WERI-Rb-1 (cell line): ENCODE results near the gene DDX4.

ENCODE experiments used
- DNase-seq: peaks from one replicate; pipeline ENCODE4 v3.0.0-alpha.2; 2020
- H3K27ac ChIP-seq: fragments of 250-450 bp; sonication (Bioruptor Pico); 2 replicates; pipeline ENCODE4 v1.5.1; 2020; ENCODE audit warnings: mild to moderate bottlenecking, moderate library complexity
- H3K27me3 ChIP-seq: fragments of 250-450 bp; sonication (Bioruptor Pico); 2 replicates; pipeline ENCODE4 v1.5.1; 2021; ENCODE audit warnings: mild to moderate bottlenecking, low read depth, moderate library complexity; ENCODE audit not compliant: insufficient read depth, severe bottlenecking
- H3K36me3 ChIP-seq: fragments of 250-450 bp; sonication (Bioruptor Pico); 2 replicates; pipeline ENCODE4 v1.5.1; 2020; ENCODE audit warnings: mild to moderate bottlenecking, moderate library complexity
- H3K4me3 ChIP-seq: 2 replicates; pipeline ENCODE4 v1.5.1; 2011; ENCODE audit warnings: low read depth, mild to moderate bottlenecking, control low read depth, low read length
- H3K9me3 ChIP-seq: fragments of 250-450 bp; sonication (Bioruptor Pico); 2 replicates; pipeline ENCODE4 v1.5.1; 2021; ENCODE audit warnings: mild to moderate bottlenecking, moderate library complexity; ENCODE audit not compliant: severe bottlenecking
- CTCF ChIP-seq: IDR thresholded peaks from 2 replicates; pipeline ENCODE4 v1.5.1; 2011; ENCODE audit warnings: low read depth, mild to moderate bottlenecking, control low read depth, inconsistent platforms, low read length

The DDX4 gene

DNA sequence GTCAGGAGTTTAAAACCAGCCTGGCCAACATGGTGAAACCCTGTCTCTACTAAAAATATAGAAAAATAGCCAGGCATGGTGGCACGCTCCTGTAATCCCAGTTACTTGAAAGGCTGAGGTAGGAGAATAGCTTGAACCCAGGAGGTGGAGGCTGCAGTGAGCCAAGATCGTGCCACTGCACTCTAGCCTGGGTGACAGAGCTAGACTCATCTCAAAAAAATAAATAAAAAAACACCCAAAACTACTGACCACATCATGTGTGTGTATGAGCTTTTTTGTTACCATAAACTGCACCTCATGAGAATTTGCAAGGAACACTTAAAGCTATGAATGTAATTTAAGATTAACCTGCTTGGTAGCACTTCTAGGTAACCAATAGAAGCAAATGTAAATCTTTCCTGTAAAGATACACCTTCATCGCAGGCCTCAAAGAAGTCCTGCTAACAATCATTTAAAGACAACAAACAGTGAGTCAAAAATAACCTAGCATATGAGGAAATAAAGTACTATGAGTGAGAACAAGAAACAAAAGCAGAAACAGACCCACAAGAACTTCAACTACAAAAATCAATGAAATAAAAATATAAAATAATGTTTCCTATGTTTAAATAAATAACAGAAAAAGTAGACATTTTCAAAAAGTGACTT lies 38.7 kb upstream of the DDX4 start:
- peaks cover 8% of the 10 kb centered on the region for H3K36me3 ChIP-seq
- no peak for TF ChIP-seq CTCF
- no peak overlapping the region for H3K27ac ChIP-seq
- no peaks in the 10 kb centered on the region for H3K9me3 ChIP-seq
- H3K4me3 ChIP-seq = no peak overlapping the region
- no peak for DNase-seq
- H3K27me3 ChIP-seq = no peaks in the 10 kb centered on the region

DNA sequence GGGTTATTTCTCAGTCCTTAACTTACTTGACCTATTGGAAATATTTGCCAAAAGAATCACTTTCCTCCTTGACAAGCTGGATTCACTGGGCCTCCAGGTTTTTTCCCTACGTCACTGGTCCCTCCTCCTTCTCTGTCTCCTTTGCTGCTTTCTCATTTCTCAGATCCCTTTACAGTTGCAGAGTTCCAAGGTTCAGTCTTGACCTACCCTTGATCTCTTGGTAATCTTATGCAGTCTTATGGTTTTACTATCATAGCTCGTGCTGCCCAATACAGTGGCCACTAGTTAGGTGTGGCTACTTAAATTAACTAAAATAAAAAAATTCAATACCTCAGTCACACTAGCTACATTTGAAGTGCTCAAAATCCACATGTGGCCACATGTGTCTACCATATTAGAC lies 37.1 kb upstream of the DDX4 start:
- peaks cover 8% of the 10 kb centered on the region for H3K36me3 ChIP-seq
- TF ChIP-seq CTCF = no peak
- no peaks in the 10 kb centered on the region for H3K9me3 ChIP-seq
- H3K27me3 ChIP-seq = no peaks in the 10 kb centered on the region
- DNase-seq = no peak
- no peak overlapping the region for H3K4me3 ChIP-seq
- H3K27ac ChIP-seq = no peak overlapping the region

GRCh38 chr5:55701462-55702103 lies 36.3 kb upstream of the DDX4 start:
- Histone ChIP-seq H3K27ac (no peak overlapping the region), H3K9me3 (no peaks in the 10 kb centered on the region), H3K4me3 (no peak overlapping the region), H3K27me3 (no peaks in the 10 kb centered on the region), H3K36me3 (peaks cover 8% of the 10 kb centered on the region)
- no peak for TF ChIP-seq CTCF
- DNase-seq = no peak

DNA sequence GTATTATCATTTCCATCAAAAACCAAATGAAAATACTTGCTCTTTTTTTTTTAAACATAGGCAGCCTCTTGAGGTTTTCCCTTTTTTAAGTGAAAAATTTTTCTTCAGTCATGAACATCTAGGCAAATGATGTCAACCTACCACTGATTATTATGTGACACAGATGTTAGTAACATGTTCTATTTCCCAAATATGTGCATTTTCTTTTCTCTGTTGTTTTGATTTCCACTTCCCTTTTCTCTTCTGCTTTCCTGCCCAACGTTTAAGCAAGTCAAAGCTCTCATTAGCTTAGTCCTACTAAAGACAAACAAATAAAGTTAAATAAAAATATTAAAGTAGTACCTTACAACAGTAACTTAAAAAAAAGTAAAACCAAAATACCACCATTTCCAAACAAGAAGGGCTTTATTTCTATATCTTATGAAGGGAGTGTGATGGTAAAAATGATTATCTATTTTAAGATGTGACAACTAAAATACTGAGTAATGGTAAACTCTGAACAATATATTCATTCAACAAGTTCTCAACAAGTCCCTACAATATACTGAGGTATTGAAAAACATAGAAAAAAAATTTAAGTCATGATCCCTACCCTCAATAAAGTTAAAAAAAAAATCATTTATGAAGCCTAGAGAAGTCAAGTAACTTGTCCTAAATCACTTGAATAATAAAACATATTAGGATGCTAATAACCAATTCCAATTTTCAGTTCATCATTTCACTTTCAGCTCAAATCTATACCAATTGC lies 35.1 kb upstream of the DDX4 start:
- Histone ChIP-seq H3K4me3 (no peak overlapping the region), H3K36me3 (no peaks in the 10 kb centered on the region; the same call in 1 of the 2 replicates), H3K27ac (no peak overlapping the region), H3K9me3 (no peaks in the 10 kb centered on the region), H3K27me3 (no peaks in the 10 kb centered on the region)
- no peak for DNase-seq
- no peak for TF ChIP-seq CTCF

DNA sequence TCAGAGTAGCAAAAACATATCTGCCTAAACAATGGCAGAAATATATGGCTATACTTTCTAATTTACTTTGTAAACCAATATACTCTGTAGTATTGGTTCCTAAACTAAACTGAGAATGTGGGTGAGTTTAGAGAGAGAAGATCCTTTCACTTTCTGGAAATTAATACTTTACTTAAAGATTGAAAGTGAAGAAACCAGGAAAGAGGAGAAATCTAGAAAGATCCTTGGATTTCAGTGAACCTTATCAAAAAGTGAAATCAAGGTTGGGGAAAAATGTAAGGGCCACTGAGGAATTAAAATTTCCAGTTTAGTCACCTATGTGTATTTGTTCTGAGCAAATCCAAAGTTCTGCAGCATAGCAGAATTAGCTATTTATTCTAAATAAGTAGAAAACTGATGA lies 31.6 kb upstream of the DDX4 start:
- DNase-seq = no peak
- no peak for TF ChIP-seq CTCF

More for the DNA sequence above, 31.6 kb upstream of the DDX4 start:
- Histone ChIP-seq H3K4me3 (no peak overlapping the region), H3K27ac (no peak overlapping the region), H3K27me3 (no peaks in the 10 kb centered on the region), H3K9me3 (no peaks in the 10 kb centered on the region), H3K36me3 (no peaks in the 10 kb centered on the region)
